Posterior vena cava (tissue), 2 donors: ENCODE measurements around the gene ALG8. TPM values are rescaled to one million over a fixed set of nuclear protein-coding genes. Genes with fewer than 3 reads are reported as not detected.
"Not testable (repeated sequence)": the region's sequence is repeated elsewhere in the genome, so short reads cannot be mapped to it uniquely, and the experiment has no call there.

ENCODE experiments used
- DNase-seq: peaks from one replicate; pipeline ENCODE4 v3.0.0-alpha.2; 2020; ENCODE audit warnings: low spot score
- intact Hi-C, 2 donors: fragments of 100-400 bp; cut with DNase I; formaldehyde crosslinking; loops; one replicate each; pipeline versions ENCODE4 v1.14.1 to v1.14.2; 2022 to 2023
- total RNA-seq, 2 donors: library from RNA; stranded (reverse); fragmentation: NEBNext Ultra II Directional; extraction: Animal tissue kit (Norgen Biotek cat#: 25700); gene quantifications; one replicate each; pipeline ENCODE4 v1.2.1, GENCODE V29; 2021
- donor health status: DM: yes; HTN: yes; CAD: no.
- donor health status: DM: yes; HTN: yes; CAD: no.

Gene ALG8
- total RNA-seq, 2 donors from 2014 or later, result 25.6 to 28.6 TPM

DNA sequence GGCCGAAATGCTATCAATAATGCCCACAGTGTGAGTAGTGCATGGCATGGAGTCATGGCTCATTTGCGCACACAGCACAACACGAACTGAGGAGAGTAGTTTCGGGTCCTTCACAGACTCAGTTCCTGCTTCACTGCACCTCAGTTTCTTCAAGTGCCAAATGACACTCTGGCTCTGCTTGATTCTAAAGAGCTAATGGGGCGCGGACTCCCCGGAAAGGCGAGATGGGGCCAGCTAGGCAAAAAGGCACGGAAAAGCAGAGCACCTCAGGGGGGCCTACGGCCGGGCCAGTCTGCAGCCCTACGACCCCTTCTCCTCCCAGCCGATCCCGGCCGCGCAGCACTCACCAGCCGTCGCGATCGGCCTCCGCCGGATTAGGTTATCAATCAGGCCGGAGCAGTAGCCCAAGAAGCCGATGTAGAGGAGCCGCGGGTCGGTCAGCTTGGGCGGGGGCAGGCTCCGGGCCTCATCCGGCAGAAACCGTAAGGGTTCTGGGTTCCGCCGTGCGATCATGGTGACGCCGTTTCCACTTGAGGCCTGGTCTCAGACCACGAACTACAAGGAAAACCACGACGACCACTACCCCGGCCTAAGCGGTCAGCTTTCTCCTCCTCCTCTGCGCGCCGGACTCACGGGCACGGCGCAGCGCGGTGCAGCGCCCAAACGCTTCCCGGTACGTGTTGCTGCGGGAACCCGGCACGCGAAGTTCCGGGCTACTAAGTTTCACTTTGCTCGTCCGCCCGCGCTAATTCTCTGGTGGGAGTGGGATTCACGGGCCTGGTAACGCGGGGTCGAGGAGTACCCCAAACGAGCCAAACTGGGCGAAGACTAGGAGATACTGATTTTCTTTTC, 60.0 kb downstream of the ALG8 start, which contains the start of gene NDUFC2:
Gene NDUFC2, minus strand, starts transcription at position 631 of the 852 bp plus-strand sequence. Its CDS starts 118 bp downstream, at position 513.
- intact Hi-C loops, result no loop called here
- peak; percentile 94 for DNase-seq

DNA sequence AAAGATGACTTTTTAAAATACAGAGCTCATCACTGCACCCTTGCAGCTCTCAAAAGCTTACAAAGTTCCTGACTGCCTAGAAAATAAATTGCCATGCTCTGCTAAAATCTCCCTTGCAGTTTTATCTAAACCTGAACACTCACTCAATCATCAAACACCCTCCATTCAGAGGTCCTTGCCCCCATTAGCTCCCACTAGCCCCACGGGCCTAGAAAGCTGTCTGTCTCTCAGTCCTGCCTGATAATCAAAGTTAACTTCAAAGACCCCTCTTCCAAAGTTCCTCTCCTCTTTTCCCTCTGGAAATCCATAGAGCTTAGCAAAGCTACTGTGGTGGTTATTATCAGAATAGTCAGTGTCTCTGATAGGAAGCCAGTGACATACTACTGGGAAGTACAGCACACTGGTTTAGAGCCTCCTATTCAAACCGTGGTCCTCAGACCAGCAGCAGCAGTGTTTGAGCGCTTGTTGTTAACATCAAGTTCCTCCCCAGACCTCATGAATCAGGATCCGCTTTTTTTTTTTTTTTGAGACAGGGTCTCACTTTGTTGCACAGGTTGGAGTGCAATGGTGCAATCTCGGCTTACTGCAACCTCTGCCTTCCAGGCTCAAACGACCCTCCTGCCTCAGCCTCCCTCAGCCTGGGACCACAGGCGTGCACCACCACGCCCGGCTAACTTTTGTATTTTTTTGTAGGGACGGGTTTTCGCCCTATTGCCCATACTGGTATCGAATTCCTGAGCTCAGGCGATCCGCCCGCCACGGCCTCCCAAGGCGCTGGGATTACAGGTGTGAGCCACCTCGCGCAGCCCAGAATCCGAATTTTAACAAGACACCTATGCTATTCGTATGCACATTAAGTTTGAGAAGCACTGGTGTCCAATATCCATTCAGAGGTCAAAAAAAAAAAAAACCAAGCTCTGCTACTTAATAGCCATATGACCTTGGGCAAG, 60.9 kb downstream of the ALG8 start:
- DNase-seq, result no peak
- intact Hi-C loops, result no loop called here

DNA sequence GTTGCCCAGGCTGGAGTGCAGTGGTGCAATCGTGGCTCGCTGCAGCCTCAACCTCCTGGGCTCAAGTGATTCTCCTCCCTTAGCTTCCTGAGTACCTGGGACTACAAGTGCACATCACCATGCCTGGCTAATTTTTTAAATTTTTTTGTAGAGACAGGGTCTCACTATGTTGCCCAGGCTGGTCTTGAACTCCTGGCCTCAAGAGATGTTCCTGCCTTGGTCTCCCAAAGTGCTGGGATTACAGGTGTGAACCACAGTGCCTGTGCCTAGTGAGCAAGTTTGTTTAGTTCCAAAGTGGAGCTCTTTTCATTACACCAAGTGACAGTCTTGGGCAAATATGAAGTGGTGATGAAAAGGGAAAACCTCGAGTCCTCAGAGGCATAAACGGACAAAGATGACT, 61.8 kb downstream of the ALG8 start:
- intact Hi-C loops, DNase-seq: not testable (repeated sequence)

DNA sequence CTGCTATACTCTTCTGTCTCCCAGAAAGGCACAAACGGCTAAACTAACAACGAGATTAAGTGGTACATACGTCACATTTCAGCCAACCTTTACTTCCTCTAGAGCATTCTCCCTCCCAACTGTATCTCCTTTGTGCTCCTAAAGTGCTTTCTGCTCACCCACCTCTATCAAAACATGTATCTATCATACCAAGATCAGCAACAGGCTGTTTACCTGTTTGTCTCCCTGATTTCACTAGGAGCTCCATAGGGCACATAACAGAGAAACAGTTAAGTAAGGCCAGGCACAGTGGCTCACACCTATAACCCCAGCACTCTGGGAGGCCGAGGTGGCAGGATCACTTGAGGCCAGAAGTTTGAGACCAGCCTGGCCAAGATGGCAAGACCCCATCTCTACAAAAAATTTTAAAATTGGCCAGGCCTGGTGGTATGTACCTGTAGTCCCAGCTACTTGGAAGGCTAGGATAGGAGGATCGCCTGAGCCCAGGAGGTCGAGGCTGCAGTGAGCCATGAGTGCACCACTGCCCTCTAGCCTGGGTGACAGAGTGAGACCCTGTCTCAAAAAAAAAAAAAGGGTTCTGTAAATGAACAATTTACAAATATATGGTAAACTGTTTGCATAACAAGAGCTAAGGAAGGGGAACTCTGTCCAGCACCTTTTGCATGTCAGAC, 62.6 kb downstream of the ALG8 start:
- intact Hi-C loops, result no loop called here
- DNase-seq, result no peak

DNA sequence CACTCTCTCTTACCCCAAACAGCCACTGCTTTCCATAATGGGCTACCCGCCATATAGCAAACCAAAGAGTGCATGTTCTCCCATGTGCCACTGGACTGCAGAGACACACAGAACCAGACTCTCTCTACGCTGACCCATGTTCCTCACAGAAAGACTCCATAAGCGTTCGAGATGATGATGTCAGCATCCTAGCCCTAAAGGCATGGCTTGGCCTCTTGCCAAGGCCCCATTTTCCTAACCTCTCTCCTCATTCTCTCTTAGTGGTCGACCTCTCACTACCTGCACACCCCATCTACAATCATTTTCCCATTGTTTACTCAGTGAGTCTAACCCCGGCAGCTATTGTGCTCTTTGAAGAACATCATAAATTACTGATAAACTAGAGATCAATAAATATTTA, 64.7 kb downstream of the ALG8 start:
- intact Hi-C loops, result no loop called here
- DNase-seq, result no peak

DNA sequence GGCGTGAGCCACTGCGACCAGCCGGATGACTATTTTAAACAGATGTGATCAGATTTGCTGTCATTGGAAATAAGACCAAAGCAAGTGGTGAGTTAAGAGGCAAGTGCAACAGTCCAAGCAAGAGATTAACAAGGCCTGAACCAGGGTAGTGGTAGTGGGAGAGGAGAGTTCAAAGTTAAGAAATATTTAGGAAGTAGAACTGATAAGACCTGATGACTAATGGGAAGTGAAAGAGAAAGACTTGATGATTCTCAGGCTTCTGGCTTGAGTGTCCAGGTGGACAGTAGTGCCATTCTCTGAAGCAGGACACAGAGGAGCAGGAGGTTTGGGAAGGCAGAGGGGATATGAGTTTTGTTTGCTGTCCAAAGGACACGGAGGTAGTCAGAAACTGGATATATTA, 67.0 kb downstream of the ALG8 start:
- DNase-seq, result no peak
- intact Hi-C loops, result no loop called here

DNA sequence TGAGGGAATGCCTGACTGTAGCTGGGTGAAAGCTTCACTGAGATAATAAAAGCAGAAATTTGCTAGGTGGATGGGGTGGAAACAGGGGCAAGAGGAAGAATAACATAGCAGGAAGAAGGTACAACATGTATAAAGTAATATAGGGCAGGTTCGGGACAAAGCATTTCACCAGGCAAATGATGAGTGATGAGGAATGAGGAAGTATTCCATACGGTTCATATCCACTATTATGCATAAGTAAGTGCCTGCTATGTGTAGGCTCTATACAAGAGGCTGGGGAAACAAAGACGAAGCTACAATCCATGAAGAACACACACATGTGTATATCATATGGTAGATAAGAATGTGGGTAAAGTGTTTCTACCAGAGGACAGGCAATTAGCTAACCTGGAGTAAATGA, 67.7 kb downstream of the ALG8 start:
- DNase-seq, result no peak
- intact Hi-C loops, result no loop called here

DNA sequence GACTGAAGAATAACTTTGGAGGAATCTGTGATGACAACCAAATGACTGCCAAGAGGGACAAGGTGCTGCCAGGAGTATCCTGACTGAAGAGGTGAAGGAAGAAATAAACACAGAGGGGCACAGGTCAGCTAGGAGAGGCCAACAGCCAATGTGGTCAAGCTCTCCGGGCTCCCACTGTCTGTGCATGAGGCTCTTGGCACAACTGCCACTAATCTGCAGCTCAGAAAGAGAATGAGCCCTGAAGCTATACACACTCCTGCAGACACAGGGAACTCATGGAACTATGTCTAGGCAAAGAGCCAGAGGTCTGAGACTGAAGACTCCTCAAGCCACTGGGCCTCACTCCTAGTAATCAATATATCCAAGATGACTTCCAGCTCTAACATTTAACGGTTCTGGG, 68.8 kb downstream of the ALG8 start:
- intact Hi-C loops, result no loop called here
- no peak for DNase-seq

DNA sequence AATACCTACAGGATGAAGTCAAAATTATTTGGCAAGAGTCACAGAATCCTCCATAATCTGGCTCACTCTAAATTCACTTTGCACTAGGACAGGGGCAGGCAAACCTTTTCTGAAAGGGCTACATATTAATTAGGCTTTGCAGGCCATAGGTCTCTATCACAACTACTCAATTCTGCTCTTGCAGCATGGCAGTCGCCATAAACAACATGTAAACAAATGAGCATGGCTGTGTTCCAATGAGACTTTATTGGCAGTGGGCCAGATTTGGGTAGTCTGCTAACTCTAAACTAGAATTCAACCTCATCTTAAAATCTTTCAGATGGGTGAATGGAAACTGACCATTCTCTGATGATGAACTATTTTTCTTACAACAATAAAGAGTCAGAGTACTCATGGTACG, 70.0 kb downstream of the ALG8 start:
- no peak for DNase-seq
- intact Hi-C loops, result no loop called here

DNA sequence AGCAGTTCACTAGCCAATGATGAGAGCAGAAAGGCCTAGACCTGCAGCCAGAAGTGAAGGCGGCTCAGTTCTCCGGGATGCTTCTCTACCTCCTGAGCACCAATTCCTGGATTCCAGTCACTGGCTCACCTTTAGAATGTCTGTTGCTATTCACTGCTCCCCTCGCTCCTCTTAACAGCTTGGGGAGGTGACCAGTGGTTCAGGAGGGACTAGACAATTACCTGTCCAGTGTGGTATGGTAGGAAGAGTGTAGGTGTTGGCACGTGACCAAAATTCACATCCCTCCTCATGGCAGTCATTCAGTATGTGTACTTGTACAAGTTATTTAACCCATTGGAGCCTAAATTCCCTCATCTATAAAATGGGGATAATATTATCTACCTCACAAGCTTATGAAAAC, 71.7 kb downstream of the ALG8 start:
- no peak for DNase-seq
- intact Hi-C loops, result no loop called here

DNA sequence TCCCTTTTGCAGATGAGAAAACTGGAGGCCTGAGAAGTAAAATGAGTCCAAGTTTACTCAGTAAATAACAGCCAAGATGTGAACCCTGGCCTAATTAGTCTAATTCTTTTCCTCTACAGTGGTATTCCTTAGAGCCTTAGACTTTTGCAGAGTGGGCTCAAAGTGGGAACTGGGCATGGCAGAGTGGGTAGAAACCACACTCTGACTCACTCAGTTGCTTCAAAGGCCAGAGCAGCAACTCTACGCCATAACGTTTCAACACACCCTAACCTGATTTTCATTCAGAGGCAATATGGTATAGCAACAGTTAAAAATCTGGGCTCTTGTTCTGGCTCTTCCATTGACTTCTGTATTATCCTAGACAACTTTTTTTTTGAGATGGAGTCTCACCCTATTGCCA, 73.0 kb downstream of the ALG8 start:
- DNase-seq, result no peak
- intact Hi-C loops, result no loop called here

DNA sequence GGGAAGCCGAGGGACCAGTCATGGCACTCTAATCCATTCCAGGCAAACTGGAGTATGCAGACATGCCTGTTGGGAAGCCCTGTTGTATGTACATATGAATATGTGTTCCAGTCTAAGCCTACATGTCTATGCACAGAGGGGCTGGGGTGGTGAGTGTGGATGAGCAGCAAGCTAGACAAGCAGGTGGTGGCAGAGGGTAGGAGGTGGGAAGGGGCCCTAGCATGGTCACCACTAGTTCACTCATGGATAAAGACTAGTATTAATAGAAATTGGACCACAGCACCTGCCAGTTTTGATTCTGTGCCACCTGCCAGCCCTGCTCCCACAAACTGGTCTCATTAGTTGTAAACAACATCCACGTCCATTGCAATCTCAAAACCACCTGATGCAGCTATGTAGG, 74.2 kb downstream of the ALG8 start:
- intact Hi-C loops, result no loop called here

DNA sequence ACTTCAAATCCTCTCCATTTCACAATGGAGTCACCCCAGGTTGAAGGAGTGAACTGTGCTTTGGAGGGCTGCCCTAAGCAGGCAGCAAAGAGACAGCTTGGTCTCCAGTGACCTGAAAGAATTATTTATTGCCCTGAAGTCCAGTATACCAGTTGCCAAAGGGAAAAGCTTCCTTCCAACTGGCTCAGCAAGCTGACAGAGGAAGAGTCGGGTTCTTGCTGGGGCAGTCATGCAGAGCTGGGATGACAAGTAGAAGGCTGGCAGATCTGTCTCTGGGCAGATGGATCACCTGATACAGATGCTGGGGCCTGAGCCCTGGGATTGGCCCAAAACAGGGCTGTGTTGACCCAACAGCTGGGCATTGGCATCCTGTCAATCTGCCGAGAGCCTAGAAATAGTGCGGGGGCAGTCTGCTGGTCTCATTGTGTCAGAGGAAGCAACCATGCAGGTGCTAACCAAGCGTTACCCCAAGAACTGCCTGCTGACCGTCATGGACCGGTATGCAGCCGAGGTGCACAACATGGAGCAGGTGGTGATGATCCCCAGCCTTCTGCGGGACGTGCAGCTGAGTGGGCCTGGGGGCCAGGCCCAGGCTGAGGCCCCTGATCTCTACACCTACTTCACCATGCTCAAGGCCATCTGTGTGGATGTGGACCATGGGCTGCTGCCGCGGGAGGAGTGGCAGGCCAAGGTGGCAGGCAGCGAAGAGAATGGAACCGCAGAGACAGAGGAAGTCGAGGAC, 75.8 kb downstream of the ALG8 start, which contains the start of gene THRSP:
Gene THRSP, plus strand, starts transcription at position 422 of the 742 bp plus-strand sequence. Its CDS starts 21 bp downstream, at position 443.
- intact Hi-C loops, result no loop called here
- no peak for DNase-seq

More for the DNA sequence above, 74.2 kb downstream of the ALG8 start:
- no peak for DNase-seq

DNA sequence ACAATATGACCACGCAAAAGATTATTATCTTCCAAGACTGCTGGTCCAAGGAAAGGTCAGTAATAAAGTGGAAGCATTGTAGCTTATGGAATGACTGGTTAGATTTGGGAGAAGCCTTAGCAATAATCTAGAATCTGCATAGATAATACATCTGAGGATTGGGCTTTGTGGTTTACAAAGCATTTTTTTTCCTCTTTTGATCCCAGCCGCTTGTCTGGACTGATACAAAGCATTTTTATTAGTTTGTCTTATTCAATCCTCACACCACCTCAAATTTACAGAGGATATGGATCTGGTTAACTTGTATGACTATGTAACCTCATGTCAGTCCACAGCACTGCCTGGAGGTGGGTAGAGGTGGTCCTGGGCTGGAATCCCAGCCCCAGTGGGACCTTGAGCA, 76.8 kb downstream of the ALG8 start:
- peak; percentile 1 for DNase-seq
- intact Hi-C loops, result no loop called here

DNA sequence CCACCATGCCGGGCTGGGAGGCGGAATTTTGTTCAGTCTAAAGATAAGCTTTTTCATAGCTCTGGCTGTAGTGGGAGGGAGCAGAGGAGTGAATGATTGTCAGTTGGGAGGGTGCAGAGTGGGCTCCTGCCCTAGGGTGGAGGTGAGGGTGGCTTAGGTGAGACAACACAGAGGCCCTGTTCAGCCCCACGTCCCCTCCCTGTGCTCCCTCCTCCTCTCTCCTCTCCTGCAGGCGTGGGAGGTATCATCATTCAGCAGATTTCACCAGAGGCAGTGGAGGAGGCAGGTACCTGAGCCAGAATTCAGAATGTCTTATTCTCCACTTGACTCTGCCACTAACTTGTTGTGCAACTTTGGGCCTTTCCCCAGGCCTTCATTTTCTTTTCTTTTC, 77.5 kb downstream of the ALG8 start:
- intact Hi-C loops, result no loop called here
- peak; percentile 40 for DNase-seq

DNA sequence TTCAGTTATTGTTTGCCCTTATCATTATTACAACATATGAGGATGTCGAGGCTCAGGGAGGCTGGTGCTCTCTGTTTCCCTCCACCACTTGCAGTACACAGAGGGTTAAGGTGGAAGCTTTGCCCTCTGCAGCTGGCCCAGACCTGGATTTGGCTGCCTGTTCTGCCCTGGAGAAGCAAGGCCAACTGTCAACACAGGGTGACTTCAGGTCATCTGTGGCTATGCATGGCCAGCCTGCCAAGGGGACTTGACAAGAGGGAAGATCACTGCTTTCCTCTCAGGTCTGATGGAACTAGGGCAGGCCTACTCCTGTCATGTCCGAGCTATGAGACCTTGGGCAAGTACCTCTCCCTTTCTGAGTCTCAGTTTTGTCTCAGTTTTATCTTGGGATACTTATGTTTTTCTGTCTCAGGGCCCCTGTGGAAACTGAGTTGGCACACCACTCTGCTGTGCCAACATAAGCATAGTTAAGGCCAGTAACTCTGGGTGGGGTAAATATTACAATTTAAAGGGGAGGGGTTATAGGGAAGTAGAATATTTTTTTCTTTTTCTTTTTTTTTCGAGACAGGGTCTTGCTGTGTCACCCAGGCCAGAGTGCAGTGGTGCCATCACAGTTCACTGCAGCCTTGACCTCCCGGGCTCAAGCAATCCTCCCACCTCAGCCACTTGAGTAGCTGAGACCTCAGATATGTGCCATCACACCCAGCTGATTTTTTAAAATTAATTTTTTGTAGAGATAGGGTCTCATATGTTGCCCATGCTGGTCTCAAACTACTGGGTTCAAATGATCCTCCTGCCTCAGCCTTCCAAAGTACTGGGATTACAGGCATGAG, 78.1 kb downstream of the ALG8 start:
- intact Hi-C loops, result no loop called here
- DNase-seq, result peak; percentile 75

DNA sequence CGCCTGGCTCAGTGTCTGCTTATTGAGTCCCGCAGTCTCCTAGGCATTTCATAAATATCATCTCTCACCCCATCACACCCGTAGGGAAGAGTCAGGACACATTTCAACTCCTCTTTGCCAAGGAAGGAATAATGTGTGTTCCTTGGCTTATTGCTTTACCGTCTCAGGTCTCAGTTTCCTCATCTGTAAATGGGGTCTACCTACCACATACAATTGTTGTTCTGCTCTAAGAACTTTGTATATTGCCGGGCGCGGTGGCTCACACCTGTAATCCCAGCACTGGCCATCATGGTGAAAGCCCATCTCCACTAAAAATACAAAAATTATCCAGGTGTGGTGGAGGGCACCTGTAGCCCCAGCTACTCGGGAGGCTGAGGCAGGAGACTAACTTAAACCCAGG, 78.9 kb downstream of the ALG8 start:
- peak; percentile 28 for DNase-seq
- intact Hi-C loops, result no loop called here

DNA sequence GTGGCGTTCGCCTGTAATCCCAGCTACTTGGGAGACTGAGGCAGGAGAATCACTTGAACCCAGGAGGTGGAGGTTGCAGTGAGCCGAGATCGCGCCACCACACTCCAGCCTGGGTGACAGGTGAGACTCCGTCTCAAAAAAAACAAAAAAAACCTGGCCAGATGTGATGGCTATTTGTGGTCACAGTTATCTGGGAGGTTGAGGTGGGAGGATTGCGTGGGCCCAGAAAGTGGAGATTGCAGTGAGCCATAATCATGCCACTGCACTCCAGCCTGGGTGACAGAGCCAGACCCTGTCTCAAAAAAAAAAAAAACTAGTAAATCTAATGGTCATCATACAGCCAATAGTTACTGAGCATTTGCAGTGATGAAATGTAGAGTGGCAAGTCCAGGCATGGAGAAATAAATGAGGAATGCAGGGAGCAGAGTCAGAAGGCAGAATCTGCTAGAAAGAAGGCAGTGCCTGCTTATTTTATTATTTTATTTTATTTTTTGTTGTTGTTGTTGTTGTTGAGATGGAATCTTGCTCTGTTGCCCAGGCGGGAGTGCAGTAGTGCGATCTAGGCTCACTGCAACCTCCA, 79.6 kb downstream of the ALG8 start:
- intact Hi-C loops, result not testable (repeated sequence)
- peak; percentile 13 for DNase-seq
